Ectodermal cell (in vitro differentiated cells): Measurements from ENCODE around the gene SNN.

Experiments used
- H3K27ac ChIP-seq: 2 replicates; pipeline ENCODE4 v1.7.0; 2013; ENCODE audit warnings: mild to moderate bottlenecking, low read depth, low read length; ENCODE audit not compliant: insufficient read depth, poor library complexity, severe bottlenecking
- H3K27me3 ChIP-seq: 2 replicates; pipeline ENCODE4 v1.7.0; 2013; ENCODE audit warnings: mild to moderate bottlenecking, low read length; ENCODE audit not compliant: insufficient read depth, control insufficient read depth, poor library complexity, severe bottlenecking
- H3K36me3 ChIP-seq: one replicate; pipeline ENCODE4 v1.7.0; 2013; ENCODE audit warnings: low read length; ENCODE audit not compliant: control insufficient read depth, insufficient read depth
- H3K4me1 ChIP-seq: one replicate; pipeline ENCODE4 v1.7.0; 2013; ENCODE audit warnings: low read length; ENCODE audit not compliant: control insufficient read depth, insufficient read depth
- H3K4me3 ChIP-seq: 2 replicates; pipeline ENCODE4 v1.7.0; 2013; ENCODE audit warnings: low read depth, low read length, control low read depth; ENCODE audit not compliant: insufficient read depth
- H3K9me3 ChIP-seq: 2 replicates; pipeline ENCODE4 v1.7.0; 2013; ENCODE audit warnings: mild to moderate bottlenecking, low read length, moderate library complexity; ENCODE audit not compliant: control insufficient read depth
- WGBS, 2 experiments: methylation state at CpG; one replicate each; pipeline ENCODE4 v1.1.7; 2013; ENCODE audit warnings: missing lambda C conversion rate in 2 of 2; 5-methylcytosine and 5-hydroxymethylcytosine counted together

SNN gene

DNA sequence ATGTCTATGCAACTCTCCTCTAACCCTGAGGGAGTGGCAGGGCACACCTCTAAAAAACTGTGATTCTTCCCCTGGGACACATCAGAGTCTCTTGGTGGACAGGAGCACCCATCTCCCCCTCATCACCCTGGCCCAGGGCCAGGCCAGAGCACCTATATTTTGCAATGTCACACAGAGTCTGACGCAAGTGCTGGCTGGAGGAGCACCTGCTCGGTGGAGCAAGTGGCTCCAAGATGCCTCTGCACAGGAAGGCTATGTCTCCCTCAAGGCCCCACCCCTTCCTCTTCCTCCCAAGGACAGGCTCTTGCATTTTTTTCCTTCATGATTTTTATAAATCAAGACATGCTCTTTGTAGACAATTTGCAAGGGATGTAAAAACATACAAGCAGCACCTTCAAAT is 13.3 kb downstream of the SNN start:
- Histone ChIP-seq H3K4me3 (no peak overlapping the region), H3K9me3 (no peaks in the 10 kb centered on the region), H3K27ac (no peak overlapping the region), H3K4me1 (no peaks in the 10 kb centered on the region), H3K36me3 (peaks cover 18% of the 10 kb centered on the region), H3K27me3 (no peaks in the 10 kb centered on the region)
- WGBS, 2 experiments, result 88 to 89% methylated on average over 2 of the region's 2 CpGs

GRCh38 chr16:11681976-11682654 is 13.9 kb downstream of the SNN start:
- H3K4me3 ChIP-seq, result no peak overlapping the region
- peaks cover 14% of the 10 kb centered on the region for H3K36me3 ChIP-seq
- H3K9me3 ChIP-seq, result no peaks in the 10 kb centered on the region
- no peaks in the 10 kb centered on the region for H3K27me3 ChIP-seq
- no peaks in the 10 kb centered on the region for H3K4me1 ChIP-seq
- no peak overlapping the region for H3K27ac ChIP-seq
- WGBS, 2 experiments, result 84 to 90% methylated on average over 12 of the region's 12 CpGs

GRCh38 chr16:11682655-11683096 is 14.4 kb downstream of the SNN start:
- H3K27ac ChIP-seq, result no peak overlapping the region

DNA sequence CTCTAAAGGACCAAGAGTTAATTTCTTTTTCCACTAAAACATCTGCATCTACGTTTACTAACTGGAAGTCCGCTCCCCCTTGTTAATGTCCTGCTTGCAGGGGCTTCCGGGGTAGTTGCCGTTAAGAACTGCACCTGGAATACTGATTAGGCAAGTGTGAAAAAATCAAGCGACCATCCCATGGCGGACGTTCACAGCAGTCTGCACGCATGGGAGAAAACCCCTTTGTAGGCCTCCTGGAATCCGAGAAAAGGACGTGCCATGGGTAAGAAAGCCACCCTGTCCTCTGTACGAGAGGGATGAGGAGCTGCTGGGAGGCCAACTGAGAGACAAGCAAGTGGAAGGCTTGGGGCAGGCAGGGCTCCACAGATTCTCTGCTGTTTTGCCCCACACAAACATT is 14.9 kb downstream of the SNN start:
- Histone ChIP-seq H3K4me1 (no peaks in the 10 kb centered on the region), H3K36me3 (peaks cover 18% of the 10 kb centered on the region), H3K4me3 (no peak overlapping the region), H3K27me3 (no peaks in the 10 kb centered on the region), H3K9me3 (no peaks in the 10 kb centered on the region), H3K27ac (no peak overlapping the region)
- WGBS, 2 experiments, result 93% methylated on average over 11 of the region's 11 CpGs

More at GRCh38 chr16:11682655-11683096, 14.4 kb downstream of the SNN start:
- Histone ChIP-seq H3K36me3 (peaks cover 19% of the 10 kb centered on the region), H3K4me1 (no peaks in the 10 kb centered on the region), H3K27me3 (no peaks in the 10 kb centered on the region), H3K4me3 (no peak overlapping the region), H3K9me3 (no peaks in the 10 kb centered on the region)
- 94 to 96% methylated on average over 4 to 5 of the region's 5 CpGs for WGBS, 2 experiments

DNA sequence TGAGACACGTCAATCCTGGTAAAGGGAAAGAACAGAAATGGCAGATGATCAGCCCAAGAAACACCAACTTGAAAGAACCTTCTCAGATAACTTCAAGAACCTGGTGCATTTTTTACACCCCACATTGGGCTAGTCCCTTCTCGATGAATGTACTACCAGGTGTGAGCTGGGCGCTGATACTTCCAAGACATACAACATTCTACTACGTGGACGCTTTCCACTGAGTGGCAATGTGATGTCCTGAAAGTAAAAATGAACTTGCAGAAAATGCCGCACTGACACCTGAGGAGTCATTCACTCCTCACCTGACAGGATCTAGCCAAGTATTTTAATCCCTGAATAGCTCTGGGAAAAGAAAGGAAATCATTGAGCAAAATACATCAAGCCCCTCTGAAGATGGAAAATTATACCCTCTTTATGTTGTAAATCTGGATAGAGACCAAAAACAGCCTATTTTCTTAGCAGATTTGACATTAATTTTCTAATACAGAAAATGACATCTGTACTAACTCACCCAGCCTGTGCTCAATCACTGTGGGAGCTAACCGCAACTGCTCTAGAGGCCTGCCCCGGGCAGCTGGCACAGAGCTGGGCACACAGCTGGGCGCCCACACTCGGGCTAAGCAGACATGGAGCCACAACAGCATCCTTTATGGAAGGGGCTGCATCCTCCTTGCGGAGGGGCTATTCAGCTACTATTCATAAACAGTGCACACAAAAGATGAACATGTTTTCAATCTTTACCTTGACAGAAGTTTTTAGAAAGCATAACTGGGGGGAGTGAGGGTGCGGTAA is 16.2 kb downstream of the SNN start:
- peaks cover 11% of the 10 kb centered on the region for H3K36me3 ChIP-seq
- H3K4me3 ChIP-seq, result no peak overlapping the region
- H3K27me3 ChIP-seq, result no peaks in the 10 kb centered on the region
- no peaks in the 10 kb centered on the region for H3K9me3 ChIP-seq
- H3K27ac ChIP-seq, result no peak overlapping the region
- 94 to 96% methylated on average over 12 of the region's 12 CpGs for WGBS, 2 experiments
- H3K4me1 ChIP-seq, result peaks cover 2% of the 10 kb centered on the region

DNA sequence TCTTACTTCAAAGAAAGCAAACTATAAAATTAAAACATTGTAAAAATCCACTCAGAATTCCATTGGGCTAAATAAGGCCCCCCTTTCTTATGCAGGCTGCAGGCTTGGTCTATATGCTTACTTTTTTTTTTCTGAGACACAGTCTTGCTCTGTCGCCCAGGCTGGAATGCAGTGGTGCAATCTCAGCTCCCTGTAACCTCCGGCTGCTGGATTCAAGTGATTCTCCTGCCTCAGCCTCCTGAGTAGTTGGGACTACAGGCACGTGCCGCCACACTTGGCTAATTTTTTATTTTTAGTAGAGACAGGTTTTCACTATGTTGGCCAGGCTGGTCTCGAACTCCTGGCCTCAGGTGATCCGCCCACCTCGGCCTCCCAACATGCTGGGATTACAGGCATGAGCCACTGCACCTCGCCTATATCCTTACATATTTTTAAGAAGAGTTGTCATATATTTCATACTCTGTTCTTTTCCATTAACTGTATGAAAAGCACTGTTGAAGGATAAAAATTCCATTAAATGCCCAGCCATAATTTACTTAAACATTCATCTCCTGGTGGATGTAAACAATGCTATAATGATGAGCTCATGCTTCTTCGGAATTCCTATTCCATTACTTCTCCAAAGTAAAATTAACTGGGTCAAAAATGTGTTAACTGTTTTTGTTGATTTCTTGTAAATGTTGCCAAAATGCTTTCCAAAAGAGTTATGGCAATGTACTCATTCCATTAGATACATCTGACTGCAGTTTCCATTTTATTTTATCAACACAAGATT is 17.8 kb downstream of the SNN start:
- H3K9me3 ChIP-seq, result no peaks in the 10 kb centered on the region
- H3K27ac ChIP-seq, result no peak overlapping the region
- H3K4me3 ChIP-seq, result no peak overlapping the region
- WGBS, 2 experiments, result 93 to 95% methylated on average over 7 to 9 of the region's 9 CpGs
- H3K4me1 ChIP-seq, result peaks cover 11% of the 10 kb centered on the region
- H3K27me3 ChIP-seq, result no peaks in the 10 kb centered on the region
- H3K36me3 ChIP-seq, result peaks cover 11% of the 10 kb centered on the region

- Histone ChIP-seq H3K4me3 (no peak overlapping the region), H3K27ac (no peak overlapping the region), H3K27me3 (no peaks in the 10 kb centered on the region), H3K9me3 (no peaks in the 10 kb centered on the region), H3K36me3 (peaks cover 11% of the 10 kb centered on the region), H3K4me1 (peaks cover 11% of the 10 kb centered on the region)
- 95 to 96% methylated on average over 5 of the region's 6 CpGs for WGBS, 2 experiments
These were observed 18.6 kb downstream of the SNN start for GRCh38 chr16:11686713-11687380.

DNA sequence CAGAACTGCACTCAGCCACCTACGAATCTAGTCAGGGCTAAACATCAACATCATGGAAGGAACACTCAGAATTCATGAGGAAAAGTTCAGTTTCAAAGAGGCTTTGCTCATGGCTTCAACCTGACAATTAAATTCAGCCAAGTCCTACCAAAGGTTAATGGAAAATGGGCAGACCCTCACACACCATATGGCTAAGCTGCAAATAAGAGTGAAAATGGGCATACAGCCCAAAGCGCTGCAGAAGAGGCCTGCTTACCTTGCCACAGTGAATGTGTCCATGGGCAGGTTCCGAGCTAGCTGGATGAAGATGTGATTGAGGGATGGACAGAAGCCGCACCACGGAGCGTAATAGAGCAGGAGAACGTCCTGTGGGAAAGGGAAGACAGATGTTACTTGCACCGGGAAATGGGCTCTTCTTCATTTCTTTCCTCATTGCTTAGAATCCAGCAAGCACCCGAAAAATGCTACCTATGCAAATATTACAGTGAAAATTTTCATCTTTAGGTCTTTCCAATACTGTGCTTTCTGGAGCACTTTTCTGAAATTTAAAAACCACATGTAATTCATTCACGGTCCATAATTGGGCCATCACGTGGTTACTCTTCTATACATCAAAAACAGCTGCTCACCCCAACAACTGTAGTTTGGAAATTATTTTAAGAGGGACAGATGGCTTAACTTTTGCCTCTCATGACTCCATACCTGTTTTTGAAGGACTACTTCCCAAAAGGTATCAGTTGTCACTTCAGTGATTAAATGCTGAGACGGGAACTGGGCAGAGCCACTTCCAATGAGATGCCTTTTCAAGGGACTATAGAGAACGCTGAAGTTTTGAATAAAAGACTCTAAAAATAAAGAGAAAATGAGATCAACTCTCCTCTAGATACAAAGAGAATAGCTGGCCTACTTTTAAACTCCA is 19.6 kb downstream of the SNN start:
- no peak overlapping the region for H3K4me3 ChIP-seq
- WGBS, 2 experiments, result 92 to 94% methylated on average over 13 of the region's 13 CpGs
- no peak overlapping the region for H3K27ac ChIP-seq
- H3K27me3 ChIP-seq, result no peaks in the 10 kb centered on the region
- peaks cover 11% of the 10 kb centered on the region for H3K36me3 ChIP-seq
- no peaks in the 10 kb centered on the region for H3K9me3 ChIP-seq
- peaks cover 11% of the 10 kb centered on the region for H3K4me1 ChIP-seq

GRCh38 chr16:11688520-11688886 is 20.2 kb downstream of the SNN start:
- Histone ChIP-seq H3K36me3 (peaks cover 11% of the 10 kb centered on the region), H3K9me3 (no peaks in the 10 kb centered on the region), H3K27ac (no peak overlapping the region), H3K4me3 (no peak overlapping the region), H3K4me1 (peaks cover 11% of the 10 kb centered on the region), H3K27me3 (no peaks in the 10 kb centered on the region)
- WGBS, 2 experiments, result 88 to 91% methylated on average over 1 of the region's 1 CpG
